ENCODE results near the gene ADGRG1.

ADGRG1 gene

GRCh38 chr16:57687363-57687929 is 59.0 kb downstream of the ADGRG1 start:
- no peak for DNase-seq

DNA sequence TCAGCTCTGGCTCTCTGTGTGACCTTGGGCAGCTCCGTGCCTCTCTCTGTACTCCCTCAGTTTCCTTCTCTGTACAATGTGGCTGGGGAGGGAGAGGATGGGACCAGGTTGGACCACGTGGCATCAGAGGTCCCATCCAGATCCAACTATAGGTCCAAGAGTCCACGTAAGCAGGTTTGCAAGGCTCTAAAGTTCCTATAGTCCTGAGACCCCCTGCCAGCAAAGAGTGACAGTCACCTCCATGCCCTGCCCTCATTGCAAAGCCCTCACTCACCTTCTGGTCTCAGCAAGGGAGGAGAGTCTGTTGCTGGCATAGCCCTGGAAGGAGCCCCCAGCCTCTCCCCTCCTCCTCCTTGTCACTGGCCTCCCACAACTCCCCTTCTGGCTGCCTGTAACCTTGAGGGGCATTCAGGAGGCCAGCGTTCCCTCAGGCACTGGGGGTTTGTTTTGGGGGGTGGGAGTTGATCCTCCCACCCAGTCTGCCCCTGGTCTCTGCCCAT is 60.1 kb downstream of the ADGRG1 start:
- no peak for DNase-seq

GRCh38 chr16:57688987-57689761 is 60.7 kb downstream of the ADGRG1 start:
- no peak for DNase-seq

GRCh38 chr16:57689762-57690558 is 61.5 kb downstream of the ADGRG1 start:
- DNase-seq = no peak

DNA sequence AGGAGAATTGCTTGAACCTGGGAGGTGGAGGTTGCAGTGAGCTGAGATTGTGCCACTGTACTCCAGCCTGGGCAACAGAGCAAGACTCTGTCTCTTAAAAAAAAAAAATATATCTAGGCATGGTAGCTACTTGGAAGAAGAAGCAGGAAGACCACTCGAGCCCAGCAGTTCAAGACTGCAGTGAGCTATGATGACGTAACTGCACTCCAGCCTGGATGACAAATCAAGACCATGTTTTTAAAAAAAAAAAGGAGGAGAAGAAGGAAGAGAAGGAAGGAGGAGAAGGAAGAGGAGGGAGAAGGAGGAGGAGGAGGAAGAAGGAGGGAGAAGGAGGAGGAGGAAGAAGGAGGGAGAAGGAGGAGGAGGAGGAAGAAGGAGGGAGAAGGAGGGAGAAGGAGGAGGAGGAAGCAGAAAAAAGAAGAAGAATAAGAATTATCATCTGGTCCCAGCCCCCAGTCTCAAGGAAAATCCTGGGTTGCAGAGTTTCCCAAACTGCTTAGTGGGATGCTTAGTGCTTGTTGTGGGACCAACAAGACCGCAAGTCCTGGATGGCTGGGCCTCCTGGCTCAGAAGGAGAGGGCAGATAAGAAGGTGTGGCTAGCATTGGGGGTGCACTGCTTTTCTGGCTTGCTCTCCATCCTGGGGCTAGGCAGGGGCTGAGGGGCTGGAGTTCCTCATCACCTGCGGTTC is 62.5 kb downstream of the ADGRG1 start:
- no peak for DNase-seq

DNA sequence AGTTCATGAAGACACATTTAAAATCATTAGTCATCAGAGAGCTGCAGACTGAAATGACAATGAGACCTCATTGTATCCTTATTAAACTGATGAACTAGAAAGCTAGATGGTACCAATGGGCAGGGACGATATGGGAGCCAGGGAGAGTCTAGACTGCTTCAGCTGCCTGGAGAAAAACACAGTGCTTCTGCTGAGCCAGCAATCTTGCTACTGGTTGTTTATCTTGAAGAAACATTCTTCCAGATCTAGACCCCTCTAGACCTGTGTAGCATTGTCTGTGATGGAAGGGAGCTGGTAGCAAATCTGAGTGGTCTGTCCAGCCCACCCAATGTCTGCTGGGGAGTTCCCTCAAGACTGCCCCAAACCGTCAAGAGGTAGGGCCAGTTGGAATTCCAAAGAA is 64.2 kb downstream of the ADGRG1 start:
- DNase-seq = no peak

DNA sequence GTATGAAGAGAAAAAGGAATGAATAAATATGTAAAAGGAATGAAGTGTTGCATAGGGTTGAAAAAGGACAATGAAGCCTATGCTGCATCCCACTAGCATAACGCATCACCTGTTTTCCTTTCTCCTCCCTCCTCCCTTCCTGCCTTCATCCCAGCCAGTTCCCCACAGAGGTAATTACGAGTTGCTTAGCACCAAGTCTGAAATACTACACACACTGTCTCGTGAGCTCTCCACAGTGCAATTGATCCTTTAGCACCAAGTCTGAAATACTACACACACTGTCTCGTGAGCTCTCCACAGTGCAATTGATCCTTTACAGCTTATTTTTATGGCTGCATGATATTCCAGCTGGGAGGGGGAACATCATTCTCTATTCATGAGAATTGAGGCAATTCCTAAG is 65.1 kb downstream of the ADGRG1 start:
- no peak for DNase-seq

DNA sequence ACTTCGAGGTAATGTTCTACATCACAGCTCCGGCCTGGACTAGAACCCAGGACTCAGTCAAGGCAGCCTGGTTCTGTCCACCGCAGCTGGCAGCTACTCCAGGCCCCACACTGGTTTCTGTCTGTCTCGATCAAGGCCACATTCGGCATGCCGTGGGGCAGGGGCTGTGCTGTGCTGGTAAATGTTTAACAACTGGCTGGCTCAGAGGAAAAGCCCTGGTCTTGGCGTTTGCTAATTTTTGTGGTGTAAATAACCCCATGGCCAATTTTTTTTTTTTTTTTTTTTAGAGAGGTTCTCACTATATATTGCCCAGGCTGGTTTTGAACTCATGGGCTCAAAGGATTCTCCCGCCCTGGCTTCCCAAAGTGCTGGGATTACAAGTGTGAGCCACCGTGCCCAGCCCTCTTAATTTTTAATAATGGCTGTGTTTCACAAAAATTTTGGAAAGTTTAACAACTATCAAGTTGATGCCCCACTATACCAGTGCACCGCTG is 65.8 kb downstream of the ADGRG1 start:
- no peak for DNase-seq

DNA sequence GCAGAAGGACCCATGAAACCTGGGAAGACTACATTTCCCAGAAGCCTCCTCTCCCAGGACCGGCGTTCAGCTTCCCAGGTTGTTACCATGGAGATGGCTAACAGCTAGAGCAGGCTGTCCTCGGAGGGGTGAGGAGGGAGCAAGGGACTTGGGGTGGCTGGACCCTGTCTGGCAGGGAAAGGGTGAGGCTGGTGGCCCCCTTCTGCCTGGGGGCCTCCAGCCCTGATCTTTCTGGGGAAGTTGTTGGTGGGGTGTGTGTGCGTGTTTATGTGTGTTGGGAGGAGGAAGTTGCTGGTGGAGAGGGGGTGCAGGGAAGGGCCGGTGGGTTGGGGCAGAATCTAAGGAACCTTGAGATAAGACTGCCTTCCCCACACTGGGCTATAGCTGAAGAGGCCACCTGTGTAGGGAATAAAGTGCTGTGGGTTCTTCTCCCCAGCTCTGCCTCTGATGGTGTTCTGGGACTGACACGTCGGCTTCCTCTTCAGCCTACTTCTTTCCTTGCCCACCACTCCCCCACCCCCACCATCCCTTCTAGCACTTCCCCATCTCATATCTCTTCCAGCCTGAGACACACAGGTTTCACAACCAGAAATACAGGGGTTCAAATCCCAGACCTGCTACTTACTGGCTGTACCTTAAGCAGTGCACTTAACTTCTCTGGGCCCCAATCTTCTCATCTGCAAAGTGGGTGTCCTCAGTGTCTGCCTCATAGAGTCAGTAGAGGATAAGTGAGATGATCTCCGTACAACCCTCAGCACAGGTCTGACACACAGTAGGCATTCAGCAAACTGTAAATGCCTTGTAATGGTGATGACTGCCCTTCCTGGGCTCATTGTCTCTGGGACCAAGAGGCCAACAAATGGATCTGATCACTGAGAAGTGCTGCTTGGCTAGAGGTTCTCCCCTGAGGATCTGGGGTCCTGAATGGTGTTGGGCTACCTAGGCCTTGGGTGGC is 66.6 kb downstream of the ADGRG1 start, which contains the start of gene DRC7:
TSS of gene DRC7 (plus strand) at position 82 of the 955 bp plus-strand sequence. CDS start 3,144 bp downstream, outside the sequence.
- peak; percentile 17 for DNase-seq

- DNase-seq = no peak
These were observed 67.2 kb downstream of the ADGRG1 start for GRCh38 chr16:57695680-57696069.

DNA sequence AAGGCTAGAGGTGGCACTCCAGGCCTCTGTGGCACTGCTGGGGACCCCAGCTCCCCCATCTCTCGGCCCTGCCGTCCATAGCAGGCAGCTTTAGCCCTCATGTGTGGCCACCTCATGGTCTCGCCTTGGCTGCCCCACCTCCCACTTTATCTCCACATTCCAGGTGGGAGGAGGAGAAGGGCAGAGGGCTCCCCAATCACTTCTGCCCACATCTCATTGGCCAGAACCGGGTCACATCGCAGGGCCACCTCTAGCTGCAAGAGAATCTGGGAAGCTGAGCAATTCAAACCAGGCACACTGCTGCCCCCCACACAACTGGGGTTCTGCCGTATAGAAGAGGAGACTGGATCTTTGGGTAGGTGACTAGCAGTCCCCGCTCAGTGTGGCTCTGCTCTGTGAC is 67.8 kb downstream of the ADGRG1 start:
- no peak for DNase-seq

- no peak for DNase-seq
These were observed 69.6 kb downstream of the ADGRG1 start for GRCh38 chr16:57697896-57698537.

DNA sequence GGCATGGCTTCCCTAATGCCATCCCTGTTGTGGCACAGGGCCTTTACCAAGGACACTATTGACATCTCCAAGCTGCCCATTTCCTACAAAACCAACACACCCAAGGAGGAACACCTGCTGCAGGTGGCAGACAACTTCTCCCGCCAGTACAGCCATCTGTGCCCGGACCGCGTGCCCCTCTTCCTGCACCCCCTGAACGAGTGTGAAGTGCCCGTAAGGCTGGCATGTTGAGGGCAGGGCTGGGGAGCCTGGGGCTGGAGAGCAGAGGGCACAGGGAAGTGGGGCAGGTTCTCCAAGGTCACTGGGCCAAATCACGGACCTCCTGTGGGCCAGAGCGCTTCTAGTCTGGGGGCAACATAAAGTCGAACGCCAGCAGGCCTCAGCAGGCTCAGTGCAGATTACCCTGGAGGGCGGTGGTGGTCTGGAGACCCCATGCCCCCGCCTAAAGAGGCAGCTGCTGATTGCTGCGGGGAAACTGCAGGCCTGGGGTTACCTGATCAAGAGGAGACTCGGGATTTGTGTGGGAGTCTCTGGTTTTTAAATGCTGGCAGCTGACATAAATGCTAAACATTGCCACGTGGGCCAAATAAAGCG is 70.5 kb downstream of the ADGRG1 start:
- DNase-seq = no peak

GRCh38 chr16:57699481-57699880 is 71.1 kb downstream of the ADGRG1 start:
- no peak for DNase-seq

DNA sequence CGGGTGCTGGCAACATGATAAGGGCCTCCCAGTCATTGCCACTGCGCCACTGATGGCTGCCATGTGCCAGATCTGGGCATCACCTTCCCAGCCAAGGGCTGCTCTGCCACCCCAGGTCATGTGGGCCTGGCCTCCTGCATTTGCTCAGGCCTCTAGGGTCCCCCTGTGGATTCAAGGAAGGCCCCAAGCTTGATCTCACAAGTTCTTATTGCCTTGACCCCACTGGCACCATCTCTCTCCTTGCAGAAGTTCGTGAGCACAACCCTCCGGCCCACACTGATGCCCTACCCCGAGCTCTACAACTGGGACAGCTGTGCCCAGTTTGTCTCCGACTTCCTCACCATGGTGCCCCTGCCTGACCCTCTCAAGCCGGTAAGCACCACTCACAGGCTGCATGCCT is 71.5 kb downstream of the ADGRG1 start:
- DNase-seq = no peak

GRCh38 chr16:57700781-57701551 is 72.5 kb downstream of the ADGRG1 start:
- DNase-seq = no peak

DNA sequence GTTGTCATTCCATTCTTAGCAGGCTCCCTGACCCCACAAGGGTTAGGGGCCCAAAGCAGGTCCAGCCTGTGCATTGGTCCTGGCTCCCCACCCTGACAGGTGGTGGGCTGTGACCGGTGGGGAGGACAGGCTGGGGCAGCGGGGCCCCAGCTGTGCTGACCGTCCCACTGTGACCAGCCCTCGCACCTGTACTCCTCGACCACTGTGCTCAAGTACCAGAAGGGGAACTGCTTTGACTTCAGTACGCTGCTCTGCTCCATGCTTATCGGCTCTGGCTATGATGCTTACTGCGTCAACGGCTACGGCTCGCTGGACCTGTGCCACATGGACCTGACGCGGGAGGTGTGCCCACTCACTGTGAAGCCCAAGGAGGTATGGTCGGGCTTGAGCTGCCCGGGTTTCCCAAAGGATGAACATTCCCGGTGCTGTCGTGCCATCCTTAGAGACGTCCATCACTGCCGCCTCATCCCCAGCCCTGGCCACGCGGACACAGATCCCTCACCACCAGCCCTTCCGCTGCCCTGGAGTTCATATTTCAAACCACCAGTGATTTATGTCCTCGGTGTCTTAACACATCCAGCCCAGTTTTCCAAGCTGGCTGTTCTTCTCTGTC is 73.4 kb downstream of the ADGRG1 start:
- no peak for DNase-seq

- no peak for DNase-seq
These were observed 75.1 kb downstream of the ADGRG1 start for GRCh38 chr16:57703416-57704010.
